ENCODE measurements around the gene RPP21. TPM values are rescaled to one million over a fixed set of nuclear protein-coding genes. Genes with fewer than 3 reads are reported as not detected.

The RPP21 gene
- total RNA-seq, 1 donor: 24.6 TPM

- no peak overlapping the region for H3K27ac ChIP-seq (ENCODE audit: low read depth, low read length)
- H4K20me1 ChIP-seq (ENCODE audit: insufficient read depth, low read length): no peaks in the 10 kb centered on the region
- H3K79me2 ChIP-seq (ENCODE audit: insufficient read depth, low read length): no peaks in the 10 kb centered on the region
- H3K4me2 ChIP-seq (ENCODE audit: insufficient read depth, low read length): no peak overlapping the region
- H2AFZ ChIP-seq (ENCODE audit: low read length): no peak overlapping the region
- no peak for TF ChIP-seq CTCF (IDR thresholded peaks at IDR 0.05; ENCODE audit: extremely low read depth, low read depth, low read length)
- H3K36me3 ChIP-seq (ENCODE audit: insufficient read depth, low read length): no peaks in the 10 kb centered on the region
- no peaks in the 10 kb centered on the region for H3K9me3 ChIP-seq (ENCODE audit: low read depth, low read length)
- DNase-seq (ENCODE audit: insufficient read length, low spot score, missing footprints): no peak
- peaks cover 4% of the 10 kb centered on the region for H3K4me1 ChIP-seq (ENCODE audit: insufficient read depth, low read length)
- H3K4me3 ChIP-seq (ENCODE audit: insufficient read depth, low read length): no peak overlapping the region
- peaks cover 54% of the 10 kb centered on the region for H3K27me3 ChIP-seq (ENCODE audit: insufficient read depth, low read length)
Observed at GRCh38 chr6:30355281-30355680, 10.3 kb downstream of the RPP21 start.

- Histone ChIP-seq H2AFZ (ENCODE audit: low read length) (no peak overlapping the region), H3K9me3 (ENCODE audit: low read depth, low read length) (no peaks in the 10 kb centered on the region), H3K27me3 (ENCODE audit: insufficient read depth, low read length) (peaks cover 65% of the 10 kb centered on the region), H3K4me3 (ENCODE audit: insufficient read depth, low read length) (no peak overlapping the region), H3K27ac (ENCODE audit: low read depth, low read length) (no peak overlapping the region), H3K4me2 (ENCODE audit: insufficient read depth, low read length) (no peak overlapping the region), H4K20me1 (ENCODE audit: insufficient read depth, low read length) (no peaks in the 10 kb centered on the region), H3K79me2 (ENCODE audit: insufficient read depth, low read length) (no peaks in the 10 kb centered on the region), H3K36me3 (ENCODE audit: insufficient read depth, low read length) (no peaks in the 10 kb centered on the region), H3K4me1 (ENCODE audit: insufficient read depth, low read length) (peaks cover 4% of the 10 kb centered on the region)
- DNase-seq (ENCODE audit: insufficient read length, low spot score, missing footprints): no peak
- no peak for TF ChIP-seq CTCF (IDR thresholded peaks at IDR 0.05; ENCODE audit: extremely low read depth, low read depth, low read length)
Observed at GRCh38 chr6:30356536-30356935, 11.6 kb downstream of the RPP21 start.

- peak; percentile 88 for TF ChIP-seq CTCF (IDR thresholded peaks at IDR 0.05; ENCODE audit: extremely low read depth, low read depth, low read length)
- H3K27me3 ChIP-seq (ENCODE audit: insufficient read depth, low read length): peaks cover 65% of the 10 kb centered on the region
- no peaks in the 10 kb centered on the region for H4K20me1 ChIP-seq (ENCODE audit: insufficient read depth, low read length)
- peaks cover 4% of the 10 kb centered on the region for H3K4me1 ChIP-seq (ENCODE audit: insufficient read depth, low read length)
- H3K9me3 ChIP-seq (ENCODE audit: low read depth, low read length): peaks cover 4% of the 10 kb centered on the region
- peak overlapping the region; percentile 91 for H2AFZ ChIP-seq (ENCODE audit: low read length)
- peak; percentile 79 for DNase-seq (ENCODE audit: insufficient read length, low spot score, missing footprints)
- peak overlapping the region; percentile 90 for H3K4me2 ChIP-seq (ENCODE audit: insufficient read depth, low read length)
- H3K36me3 ChIP-seq (ENCODE audit: insufficient read depth, low read length): no peaks in the 10 kb centered on the region
- no peaks in the 10 kb centered on the region for H3K79me2 ChIP-seq (ENCODE audit: insufficient read depth, low read length)
- H3K4me3 ChIP-seq (ENCODE audit: insufficient read depth, low read length): peak overlapping the region; percentile 69
- no peak overlapping the region for H3K27ac ChIP-seq (ENCODE audit: low read depth, low read length)
Observed at GRCh38 chr6:30357678-30358540, 13.0 kb downstream of the RPP21 start.

GRCh38 chr6:30359276-30359675 is 14.3 kb downstream of the RPP21 start:
- peaks cover 4% of the 10 kb centered on the region for H3K4me1 ChIP-seq (ENCODE audit: insufficient read depth, low read length)
- no peaks in the 10 kb centered on the region for H4K20me1 ChIP-seq (ENCODE audit: insufficient read depth, low read length)
- no peak overlapping the region for H3K4me2 ChIP-seq (ENCODE audit: insufficient read depth, low read length)
- no peak overlapping the region for H2AFZ ChIP-seq (ENCODE audit: low read length)
- no peak for DNase-seq (ENCODE audit: insufficient read length, low spot score, missing footprints)
- no peak overlapping the region for H3K27ac ChIP-seq (ENCODE audit: low read depth, low read length)
- peaks cover 59% of the 10 kb centered on the region for H3K27me3 ChIP-seq (ENCODE audit: insufficient read depth, low read length)
- H3K79me2 ChIP-seq (ENCODE audit: insufficient read depth, low read length): no peaks in the 10 kb centered on the region
- no peaks in the 10 kb centered on the region for H3K36me3 ChIP-seq (ENCODE audit: insufficient read depth, low read length)
- H3K9me3 ChIP-seq (ENCODE audit: low read depth, low read length): peaks cover 4% of the 10 kb centered on the region
- no peak for TF ChIP-seq CTCF (IDR thresholded peaks at IDR 0.05; ENCODE audit: extremely low read depth, low read depth, low read length)
- H3K4me3 ChIP-seq (ENCODE audit: insufficient read depth, low read length): no peak overlapping the region
